ENCODE data around the gene EFHD1. TPM values are rescaled to one million over a fixed set of nuclear protein-coding genes. Genes with fewer than 3 reads are reported as not detected.
"Not testable (repeated sequence)": the region's sequence is repeated elsewhere in the genome, so short reads cannot be mapped to it uniquely, and the experiment has no call there.

Gene EFHD1
- total RNA-seq, 1 experiment from 2014 or later: 0.07 TPM

DNA sequence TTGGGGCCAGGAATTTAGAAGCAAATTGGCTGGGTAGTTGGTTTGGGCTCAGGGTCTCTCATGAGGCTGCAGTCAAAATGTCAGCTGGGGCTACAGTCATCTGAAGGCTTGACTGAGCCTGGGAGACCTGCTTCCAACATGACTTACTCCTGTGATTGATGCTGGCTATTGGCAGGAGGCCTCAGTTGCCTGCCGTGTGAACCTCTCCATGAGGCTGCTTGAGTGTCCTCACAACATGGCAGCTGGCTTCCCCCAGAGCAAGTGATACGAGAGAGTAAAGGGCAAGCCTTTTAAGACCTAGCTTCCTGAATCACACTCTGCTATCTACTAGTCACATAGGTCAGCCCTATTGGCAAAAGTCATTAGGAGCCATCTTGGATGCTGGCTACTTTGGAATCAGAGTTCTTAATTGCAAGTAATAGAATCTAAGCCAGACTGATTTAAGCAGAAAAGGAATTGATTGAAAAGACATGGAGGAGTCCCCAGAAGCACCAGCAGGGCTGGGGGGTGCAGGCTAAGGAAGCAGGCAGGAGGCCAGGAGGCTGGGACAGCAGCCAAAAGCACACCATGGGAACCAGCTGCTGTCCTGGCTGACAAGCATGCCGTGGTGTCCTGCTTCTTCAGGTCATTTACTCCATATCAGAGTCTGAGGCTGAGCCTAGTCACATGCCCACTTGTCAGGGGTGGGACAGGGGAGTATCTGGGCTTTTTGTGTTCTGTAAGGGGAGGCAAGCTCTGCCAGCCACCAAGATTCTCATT, 55.9 kb downstream of the EFHD1 start:
- ChIA-PET CTCF (no interaction called here), POLR2A (ENCODE audit: unreplicated experiment) (interaction anchor here (0.6 kb wide), 1 partner anchor 13 kb away, joined by 3 read pairs; no protein-coding TSS in a partner anchor)
- intact Hi-C loops (cut with micrococcal nuclease): no loop called here
- H3K79me2 ChIP-seq (ENCODE audit: low read length): no peaks in the 10 kb centered on the region
- no peaks in the 10 kb centered on the region for H4K20me1 ChIP-seq (ENCODE audit: low read length)
- no peak overlapping the region for H3K27ac ChIP-seq (ENCODE audit: low read length)
- no peak for TF ChIP-seq CTCF (conservative IDR thresholded peaks at IDR 0.05; ENCODE audit: low read depth, low read length)
- TF ChIP-seq EZH2 (IDR thresholded peaks at IDR 0.05; ENCODE audit: low read length, unreplicated experiment): no peak
- no peak for TF ChIP-seq EZH2phosphoT487 (IDR thresholded peaks at IDR 0.05; ENCODE audit: borderline replicate concordance, low read length)
- 0 out of 2 replicates have a peak overlapping the region, but pooled peaks have one; percentile 34 for H2AFZ ChIP-seq (ENCODE audit: low read length)
- H3K36me3 ChIP-seq (ENCODE audit: low read depth, low read length): no peaks in the 10 kb centered on the region
- H3F3A ChIP-seq (ENCODE audit: low read length, unreplicated experiment): no peaks in the 10 kb centered on the region
- no peak overlapping the region for H3K9ac ChIP-seq (ENCODE audit: low read length)
- H3K27me3 ChIP-seq (ENCODE audit: low read length): no peaks in the 10 kb centered on the region
- no peak overlapping the region for H3K4me3 ChIP-seq (ENCODE audit: low read length)
- no peak overlapping the region for H3K4me2 ChIP-seq (ENCODE audit: low read length)
- H3K9me3 ChIP-seq (ENCODE audit: low read length): no peaks in the 10 kb centered on the region
- BruUV-seq (replicated peaks): no TSS peak
- DNase-seq: no peak
- no peaks in the 10 kb centered on the region for H3K4me1 ChIP-seq (ENCODE audit: insufficient read depth, low read length)
- H3K9me2 ChIP-seq (replicated peaks; ENCODE audit: low read length): no peaks in the 10 kb centered on the region
- ATAC-seq: no peak

DNA sequence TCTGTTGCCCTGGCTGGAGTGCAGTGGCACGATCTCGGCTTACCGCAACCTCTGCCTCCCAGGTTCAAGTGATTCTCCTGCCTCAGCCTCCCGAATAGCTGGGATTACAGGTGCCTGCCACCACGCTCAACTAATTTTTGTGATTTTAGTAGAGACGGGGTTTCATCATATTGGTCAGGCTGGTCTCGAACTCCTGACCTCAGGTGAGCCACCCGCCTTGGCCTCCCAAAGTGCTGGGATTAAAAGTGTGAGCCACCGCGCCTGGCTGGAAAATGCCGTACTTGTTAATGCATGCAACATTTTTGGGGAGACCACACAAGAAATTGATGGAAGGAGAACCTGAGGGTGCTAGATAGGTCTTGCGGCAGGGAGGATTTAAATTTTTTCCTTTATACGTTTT, 57.7 kb downstream of the EFHD1 start:
- H3K9me2 ChIP-seq (replicated peaks; ENCODE audit: low read length); POLR2A ChIA-PET (ENCODE audit: unreplicated experiment); H3F3A ChIP-seq (ENCODE audit: low read length, unreplicated experiment); H3K36me3 ChIP-seq (ENCODE audit: low read depth, low read length); H3K4me2 ChIP-seq (ENCODE audit: low read length); H4K20me1 ChIP-seq (ENCODE audit: low read length); intact Hi-C loops (cut with micrococcal nuclease); BruUV-seq (replicated peaks); H3K9me3 ChIP-seq (ENCODE audit: low read length); H2AFZ ChIP-seq (ENCODE audit: low read length); ATAC-seq; H3K4me3 ChIP-seq (ENCODE audit: low read length); H3K9ac ChIP-seq (ENCODE audit: low read length); H3K27ac ChIP-seq (ENCODE audit: low read length); DNase-seq; H3K27me3 ChIP-seq (ENCODE audit: low read length); CTCF ChIA-PET; H3K79me2 ChIP-seq (ENCODE audit: low read length); H3K4me1 ChIP-seq (ENCODE audit: insufficient read depth, low read length): not testable (repeated sequence)

- Histone ChIP-seq H3K9me3 (ENCODE audit: low read length) (no peaks in the 10 kb centered on the region), H3K4me1 (ENCODE audit: insufficient read depth, low read length) (peaks cover 7% of the 10 kb centered on the region), H3K9me2 (replicated peaks; ENCODE audit: low read length) (no peaks in the 10 kb centered on the region), H3K36me3 (ENCODE audit: low read depth, low read length) (no peaks in the 10 kb centered on the region), H3K79me2 (ENCODE audit: low read length) (peaks cover 12% of the 10 kb centered on the region), H3K4me3 (ENCODE audit: low read length) (no peak overlapping the region), H3K27ac (ENCODE audit: low read length) (no peak overlapping the region), H3F3A (ENCODE audit: low read length, unreplicated experiment) (peaks cover 5% of the 10 kb centered on the region), H3K9ac (ENCODE audit: low read length) (no peak overlapping the region), H3K4me2 (ENCODE audit: low read length) (no peak overlapping the region), H3K27me3 (ENCODE audit: low read length) (no peaks in the 10 kb centered on the region), H2AFZ (ENCODE audit: low read length) (no peak overlapping the region), H4K20me1 (ENCODE audit: low read length) (0 out of 2 replicates have a peak, but pooled peaks cover under 1% of the 10 kb centered on the region)
- CTCF ChIA-PET: no interaction called here
- TF ChIP-seq EZH2phosphoT487 (IDR thresholded peaks at IDR 0.05; ENCODE audit: borderline replicate concordance, low read length): no peak
- TF ChIP-seq CTCF (conservative IDR thresholded peaks at IDR 0.05; ENCODE audit: low read depth, low read length): no peak
- TF ChIP-seq EZH2 (IDR thresholded peaks at IDR 0.05; ENCODE audit: low read length, unreplicated experiment): no peak
- intact Hi-C loops (cut with micrococcal nuclease): no loop called here
- POLR2A ChIA-PET (ENCODE audit: unreplicated experiment): no interaction called here
- no peak for DNase-seq
- no peak for ATAC-seq
- BruUV-seq (replicated peaks): no TSS peak
Measured at GRCh38 chr2:232693344-232693743, 59.9 kb downstream of the EFHD1 start.
